GM12891 (cell line): ENCODE data around the gene EGFR.

Source experiments
- PAX5 ChIP-seq: IDR thresholded peaks from 2 replicates; pipeline ENCODE4 v1.6.1; 2011; ENCODE audit warnings: low read length, moderate library complexity, mild to moderate bottlenecking; ENCODE audit not compliant: insufficient read depth, severe bottlenecking
- POLR2A ChIP-seq: IDR thresholded peaks from 2 replicates; pipeline ENCODE4 v1.6.1; 2011; ENCODE audit warnings: low read depth, low read length, control low read depth
- POLR2AphosphoS5 ChIP-seq: IDR thresholded peaks from 2 replicates; pipeline ENCODE4 v1.6.1; 2011; ENCODE audit warnings: low read depth, low read length, control low read depth
- POU2F2 ChIP-seq: IDR thresholded peaks from 2 replicates; pipeline ENCODE4 v1.6.1; 2011; ENCODE audit warnings: low read depth, mild to moderate bottlenecking, control low read depth, low read length, moderate library complexity
- SPI1 ChIP-seq: IDR thresholded peaks from 2 replicates; pipeline ENCODE4 v1.6.1; 2011; ENCODE audit warnings: low read depth, low read length, control low read depth
- TAF1 ChIP-seq: IDR thresholded peaks from 2 replicates; pipeline ENCODE4 v1.6.1; 2011; ENCODE audit warnings: low read depth, low read length, control low read depth

DNA sequence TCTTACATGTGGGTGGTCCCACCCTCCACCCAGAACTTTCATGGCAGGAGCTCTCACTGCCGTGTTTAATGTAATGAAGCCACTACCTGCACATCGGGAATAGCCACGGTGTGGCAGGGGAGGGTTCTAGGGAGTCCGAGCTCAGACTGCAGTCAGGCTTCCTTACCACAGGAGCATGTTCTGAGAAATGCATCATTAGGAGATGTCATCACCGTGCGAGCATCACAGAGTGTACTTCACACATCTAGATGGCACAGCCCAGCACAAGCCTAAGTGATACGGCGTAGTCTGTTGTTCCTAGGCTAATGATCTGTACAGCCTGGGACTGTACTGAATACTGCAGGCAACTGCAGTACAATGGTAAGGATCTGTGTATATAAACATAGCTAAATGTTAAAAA lies 193.4 kb downstream of the EGFR start:
- TF ChIP-seq POLR2A = no peak
- no peak for TF ChIP-seq POLR2AphosphoS5
- no peak for TF ChIP-seq POU2F2
- TF ChIP-seq PAX5 = no peak
- no peak for TF ChIP-seq SPI1
- no peak for TF ChIP-seq TAF1
